KMS-11 (cell line): Measurements from ENCODE around the gene GASK1B.

Source experiments
- H2AFZ ChIP-seq: fragments of 200-600 bp; sonication (generic); 2 replicates; pipeline ENCODE4 v1.6.1; 2016; ENCODE audit warnings: antibody characterized with exemption, mixed run types, low read depth
- H3K27ac ChIP-seq: fragments of 200-600 bp; sonication (generic); 2 replicates; pipeline ENCODE4 v1.6.1; 2016; ENCODE audit warnings: mild to moderate bottlenecking, mixed run types
- H3K27me3 ChIP-seq: fragments of 200-600 bp; sonication (generic); 2 replicates; pipeline ENCODE4 v1.6.1; 2017; ENCODE audit warnings: mild to moderate bottlenecking, low read depth, mixed run types, moderate library complexity; ENCODE audit not compliant: insufficient read depth
- H3K36me3 ChIP-seq: fragments of 200-600 bp; sonication (generic); 2 replicates; pipeline ENCODE4 v1.6.1; 2017; ENCODE audit warnings: mild to moderate bottlenecking, mixed run types; ENCODE audit not compliant: insufficient read depth
- H3K4me1 ChIP-seq: fragments of 200-600 bp; sonication (generic); 2 replicates; pipeline ENCODE4 v1.6.1; 2016; ENCODE audit warnings: mild to moderate bottlenecking, low read depth, mixed run types; ENCODE audit not compliant: poor library complexity, severe bottlenecking
- H3K4me2 ChIP-seq: fragments of 200-600 bp; sonication (generic); 2 replicates; pipeline ENCODE4 v1.7.0; 2016; ENCODE audit warnings: mild to moderate bottlenecking, mixed run types
- H3K4me3 ChIP-seq: fragments of 200-600 bp; sonication (generic); IDR thresholded peaks from 2 replicates; pipeline ENCODE4 v1.6.1; 2017; ENCODE audit warnings: low read depth, low read length, mixed read lengths; ENCODE audit not compliant: insufficient read depth
- H3K79me2 ChIP-seq: fragments of 200-600 bp; sonication (generic); 2 replicates; pipeline ENCODE4 v1.6.1; 2016; ENCODE audit warnings: low read depth, mixed run types; ENCODE audit not compliant: insufficient read depth
- H3K9ac ChIP-seq: fragments of 200-600 bp; sonication (generic); 2 replicates; pipeline ENCODE4 v1.6.1; 2016; ENCODE audit warnings: mild to moderate bottlenecking, mixed run types
- H4K20me1 ChIP-seq: fragments of 200-600 bp; sonication (generic); 2 replicates; pipeline ENCODE4 v1.6.1; 2016; ENCODE audit warnings: mild to moderate bottlenecking, mixed run types; ENCODE audit not compliant: insufficient read depth
- TF ChIP-seq, protein P1 (sequence below): fragments of 200-600 bp; sonication (generic); conservative IDR thresholded peaks from 2 replicates; pipeline ENCODE4 v1.6.1; 2017; ENCODE audit warnings: low read depth, mild to moderate bottlenecking, antibody characterized with exemption, low read length, moderate library complexity, mixed read lengths

Gene GASK1B

GRCh38 chr4:158134222-158134621 lies 38.6 kb downstream of the GASK1B start:
- Histone ChIP-seq H3K27ac (no peak overlapping the region), H3K36me3 (no peaks in the 10 kb centered on the region), H3K4me3 (no peak overlapping the region), H3K9ac (no peak overlapping the region), H3K79me2 (no peaks in the 10 kb centered on the region), H3K4me2 (no peak overlapping the region), H3K4me1 (no peaks in the 10 kb centered on the region), H3K27me3 (no peaks in the 10 kb centered on the region), H2AFZ (no peak overlapping the region), H4K20me1 (no peaks in the 10 kb centered on the region)
- TF ChIP-seq, protein P1, sequence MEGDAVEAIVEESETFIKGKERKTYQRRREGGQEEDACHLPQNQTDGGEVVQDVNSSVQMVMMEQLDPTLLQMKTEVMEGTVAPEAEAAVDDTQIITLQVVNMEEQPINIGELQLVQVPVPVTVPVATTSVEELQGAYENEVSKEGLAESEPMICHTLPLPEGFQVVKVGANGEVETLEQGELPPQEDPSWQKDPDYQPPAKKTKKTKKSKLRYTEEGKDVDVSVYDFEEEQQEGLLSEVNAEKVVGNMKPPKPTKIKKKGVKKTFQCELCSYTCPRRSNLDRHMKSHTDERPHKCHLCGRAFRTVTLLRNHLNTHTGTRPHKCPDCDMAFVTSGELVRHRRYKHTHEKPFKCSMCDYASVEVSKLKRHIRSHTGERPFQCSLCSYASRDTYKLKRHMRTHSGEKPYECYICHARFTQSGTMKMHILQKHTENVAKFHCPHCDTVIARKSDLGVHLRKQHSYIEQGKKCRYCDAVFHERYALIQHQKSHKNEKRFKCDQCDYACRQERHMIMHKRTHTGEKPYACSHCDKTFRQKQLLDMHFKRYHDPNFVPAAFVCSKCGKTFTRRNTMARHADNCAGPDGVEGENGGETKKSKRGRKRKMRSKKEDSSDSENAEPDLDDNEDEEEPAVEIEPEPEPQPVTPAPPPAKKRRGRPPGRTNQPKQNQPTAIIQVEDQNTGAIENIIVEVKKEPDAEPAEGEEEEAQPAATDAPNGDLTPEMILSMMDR, result no peak

GRCh38 chr4:158133551-158133950 lies 39.3 kb downstream of the GASK1B start:
- Histone ChIP-seq H3K27me3 (no peaks in the 10 kb centered on the region), H3K36me3 (no peaks in the 10 kb centered on the region), H3K4me3 (no peak overlapping the region), H3K9ac (no peak overlapping the region), H3K79me2 (no peaks in the 10 kb centered on the region), H4K20me1 (no peaks in the 10 kb centered on the region), H3K27ac (no peak overlapping the region), H3K4me2 (no peak overlapping the region), H2AFZ (no peak overlapping the region), H3K4me1 (no peaks in the 10 kb centered on the region)
- TF ChIP-seq, protein P1, result no peak

- Histone ChIP-seq H2AFZ (no peak overlapping the region), H4K20me1 (no peaks in the 10 kb centered on the region), H3K79me2 (no peaks in the 10 kb centered on the region), H3K9ac (no peak overlapping the region), H3K4me2 (no peak overlapping the region), H3K4me3 (no peak overlapping the region), H3K36me3 (no peaks in the 10 kb centered on the region), H3K4me1 (no peaks in the 10 kb centered on the region), H3K27ac (no peak overlapping the region), H3K27me3 (no peaks in the 10 kb centered on the region)
- TF ChIP-seq, protein P1, result no peak
These were observed 41.8 kb downstream of the GASK1B start for GRCh38 chr4:158131027-158131426.

- Histone ChIP-seq H3K36me3 (no peaks in the 10 kb centered on the region), H3K79me2 (no peaks in the 10 kb centered on the region), H3K4me2 (no peak overlapping the region), H2AFZ (no peak overlapping the region), H3K9ac (no peak overlapping the region), H3K4me1 (no peaks in the 10 kb centered on the region), H3K27me3 (no peaks in the 10 kb centered on the region), H4K20me1 (no peaks in the 10 kb centered on the region), H3K4me3 (no peak overlapping the region), H3K27ac (no peak overlapping the region)
- TF ChIP-seq, protein P1, result no peak
These were observed 42.6 kb downstream of the GASK1B start for GRCh38 chr4:158130204-158130603.

DNA sequence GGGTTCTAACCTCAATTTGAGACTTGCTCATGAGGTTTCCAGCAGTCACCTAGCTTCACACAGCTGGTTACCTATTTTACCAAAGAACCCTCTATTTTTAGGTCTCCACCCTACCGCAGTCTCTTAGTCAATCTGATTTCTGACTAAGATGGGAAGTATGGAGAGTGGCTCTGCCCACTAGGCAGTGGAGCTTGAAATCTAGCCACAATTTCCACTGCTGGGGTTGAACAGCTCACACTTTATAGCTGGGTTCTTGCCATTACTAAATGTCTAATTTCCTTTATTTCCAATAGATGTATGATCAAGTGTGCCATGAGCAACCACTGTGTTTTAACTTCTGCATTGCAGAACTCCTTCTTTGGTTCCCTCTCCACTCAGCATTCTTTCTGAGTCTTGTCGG lies 43.1 kb downstream of the GASK1B start:
- Histone ChIP-seq H3K4me3 (no peak overlapping the region), H3K9ac (no peak overlapping the region), H3K36me3 (no peaks in the 10 kb centered on the region), H3K27me3 (no peaks in the 10 kb centered on the region), H3K4me1 (no peaks in the 10 kb centered on the region), H3K4me2 (no peak overlapping the region), H3K27ac (no peak overlapping the region), H4K20me1 (no peaks in the 10 kb centered on the region), H2AFZ (no peak overlapping the region), H3K79me2 (no peaks in the 10 kb centered on the region)
- TF ChIP-seq, protein P1, result no peak
